K562 (cell line): Measurements from ENCODE around the gene ATIC.

Experiments
- CTCF ChIP-seq, 3 experiments: IDR thresholded peaks in 2 of 3; conservative IDR thresholded peaks in 1 of 3; 2 replicates each; pipeline ENCODE4 v1.5.1; 2011 to 2012; ENCODE audit warnings: low read length in 3 of 3, mild to moderate bottlenecking in 3 of 3, control low read depth in 2 of 3, improper control_type of control experiment in 1 of 3, inconsistent platforms in 1 of 3, low read depth in 1 of 3, mixed read lengths in 1 of 3, moderate library complexity in 1 of 3; ENCODE audit not compliant: insufficient read depth in 2 of 3
- IRF1 ChIP-seq: sonication (generic); formaldehyde crosslinking; IDR thresholded peaks from 2 replicates; pipeline ENCODE4 v1.8.0; 2022; ENCODE audit warnings: missing genetic modification reagents, mild to moderate bottlenecking, borderline replicate concordance
- JUND ChIP-seq, 2 experiments: IDR thresholded peaks; 2 replicates in 1 of 2; 3 replicates in 1 of 2; pipeline ENCODE4 v1.6.1; 2011; ENCODE audit warnings: borderline replicate concordance in 2 of 2, low read depth in 2 of 2, low read length in 2 of 2, improper control_type of control experiment in 1 of 2, missing biosample characterization in 1 of 2, missing genetic modification characterization in 1 of 2, missing genetic modification reagents in 1 of 2
- POLR2AphosphoS5 ChIP-seq: IDR thresholded peaks from 2 replicates; pipeline ENCODE4 v1.6.1; 2011; ENCODE audit warnings: mild to moderate bottlenecking, low read depth, low read length, moderate library complexity; ENCODE audit not compliant: control insufficient read depth, insufficient read depth
- ZFP36 ChIP-seq: fragments of 150-350 bp; IDR thresholded peaks from 2 replicates; pipeline ENCODE4 v1.6.1; 2018; ENCODE audit warnings: low read length, low read depth; ENCODE audit not compliant: partially characterized antibody
- ZHX1 ChIP-seq: fragments of 150-350 bp; conservative IDR thresholded peaks from 2 replicates; pipeline ENCODE4 v1.6.1; 2014; ENCODE audit warnings: low read length
- ZNF512 ChIP-seq: IDR thresholded peaks from 2 replicates; pipeline ENCODE4 v1.6.1; 2016; ENCODE audit warnings: missing genetic modification characterization, missing compliant biosample characterization

GRCh38 chr2:215301994-215302393, 9.9 kb upstream of the ATIC start:
- TF ChIP-seq CTCF (IDR thresholded peaks at IDR 0.05 in 2 of 3, conservative IDR thresholded peaks at IDR 0.05 in 1 of 3; ENCODE audit: insufficient read depth in 2 of 3, low read depth in 1 of 3, low read length in 3 of 3) (no peak), POLR2AphosphoS5 (no peak), JUND (IDR thresholded peaks at IDR 0.05; ENCODE audit: borderline replicate concordance, low read depth, low read length) (no peak), JUND (tag; IDR thresholded peaks at IDR 0.05; ENCODE audit: borderline replicate concordance, low read depth, low read length) (no peak), ZFP36 (no peak), IRF1 (CRISPR knock-in tag) (no peak), ZHX1 (no peak), ZNF512 (tag) (no peak)
